GM12801 (cell line): ENCODE measurements around the gene NFKBIA.

Source experiments
- TF ChIP-seq, protein P1 (sequence below): IDR thresholded peaks from one replicate; pipeline ENCODE4 v1.5.1; 2011; ENCODE audit warnings: control low read depth; ENCODE audit not compliant: insufficient read length; ENCODE audit errors: extremely low read depth

NFKBIA gene

DNA sequence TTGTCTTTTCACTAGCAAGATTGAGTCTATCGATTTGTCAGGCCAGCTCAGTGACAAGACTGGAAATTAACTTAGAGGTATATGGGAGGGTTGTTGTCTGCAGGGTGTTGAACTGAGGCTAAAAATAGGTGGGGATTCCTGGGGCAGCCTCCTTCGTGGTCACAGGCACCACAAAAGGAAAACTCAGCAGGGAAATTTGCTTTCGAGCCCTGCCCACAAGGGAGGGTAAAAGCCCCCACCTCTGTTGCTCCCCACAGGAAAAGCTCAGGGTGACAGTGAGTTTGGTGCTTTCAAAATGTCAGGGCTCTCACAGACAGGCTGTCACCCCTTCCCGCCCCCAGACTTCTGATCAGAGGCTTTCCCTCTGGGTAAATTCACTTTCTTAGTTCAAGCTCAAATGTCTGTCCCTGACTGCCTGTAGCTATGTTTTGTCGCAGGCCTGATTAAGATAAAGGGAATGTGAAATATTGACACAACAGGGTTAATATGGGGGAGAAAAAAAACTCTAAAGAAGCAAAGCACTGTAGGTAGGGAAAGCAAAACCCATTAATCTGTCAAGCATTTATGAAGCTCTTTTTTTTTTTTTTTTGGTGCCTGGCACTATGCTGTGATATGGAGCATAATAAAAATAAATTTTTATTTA is 11.7 kb upstream of the NFKBIA start:
- TF ChIP-seq, protein P1, sequence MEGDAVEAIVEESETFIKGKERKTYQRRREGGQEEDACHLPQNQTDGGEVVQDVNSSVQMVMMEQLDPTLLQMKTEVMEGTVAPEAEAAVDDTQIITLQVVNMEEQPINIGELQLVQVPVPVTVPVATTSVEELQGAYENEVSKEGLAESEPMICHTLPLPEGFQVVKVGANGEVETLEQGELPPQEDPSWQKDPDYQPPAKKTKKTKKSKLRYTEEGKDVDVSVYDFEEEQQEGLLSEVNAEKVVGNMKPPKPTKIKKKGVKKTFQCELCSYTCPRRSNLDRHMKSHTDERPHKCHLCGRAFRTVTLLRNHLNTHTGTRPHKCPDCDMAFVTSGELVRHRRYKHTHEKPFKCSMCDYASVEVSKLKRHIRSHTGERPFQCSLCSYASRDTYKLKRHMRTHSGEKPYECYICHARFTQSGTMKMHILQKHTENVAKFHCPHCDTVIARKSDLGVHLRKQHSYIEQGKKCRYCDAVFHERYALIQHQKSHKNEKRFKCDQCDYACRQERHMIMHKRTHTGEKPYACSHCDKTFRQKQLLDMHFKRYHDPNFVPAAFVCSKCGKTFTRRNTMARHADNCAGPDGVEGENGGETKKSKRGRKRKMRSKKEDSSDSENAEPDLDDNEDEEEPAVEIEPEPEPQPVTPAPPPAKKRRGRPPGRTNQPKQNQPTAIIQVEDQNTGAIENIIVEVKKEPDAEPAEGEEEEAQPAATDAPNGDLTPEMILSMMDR, result no peak

DNA sequence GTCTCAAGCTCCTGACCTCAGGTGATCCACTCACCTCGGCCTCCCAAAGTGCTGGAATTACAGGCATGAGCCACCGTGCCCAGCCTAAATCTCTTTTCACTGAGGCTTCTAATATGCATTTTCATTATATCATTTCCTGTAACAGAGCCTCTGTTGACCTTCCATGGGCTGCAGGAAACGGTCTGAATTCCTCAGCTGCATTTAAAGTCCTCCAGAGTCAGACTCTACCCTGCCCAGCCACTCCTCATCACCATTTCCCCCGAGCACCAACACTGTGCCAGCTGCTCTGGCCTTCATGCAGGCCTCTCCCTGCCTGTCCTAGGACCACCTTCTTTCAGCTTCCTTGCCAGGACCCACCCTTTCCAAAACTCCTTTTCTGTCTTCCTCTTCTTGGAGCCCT is 9.8 kb upstream of the NFKBIA start:
- TF ChIP-seq, protein P1, result no peak

DNA sequence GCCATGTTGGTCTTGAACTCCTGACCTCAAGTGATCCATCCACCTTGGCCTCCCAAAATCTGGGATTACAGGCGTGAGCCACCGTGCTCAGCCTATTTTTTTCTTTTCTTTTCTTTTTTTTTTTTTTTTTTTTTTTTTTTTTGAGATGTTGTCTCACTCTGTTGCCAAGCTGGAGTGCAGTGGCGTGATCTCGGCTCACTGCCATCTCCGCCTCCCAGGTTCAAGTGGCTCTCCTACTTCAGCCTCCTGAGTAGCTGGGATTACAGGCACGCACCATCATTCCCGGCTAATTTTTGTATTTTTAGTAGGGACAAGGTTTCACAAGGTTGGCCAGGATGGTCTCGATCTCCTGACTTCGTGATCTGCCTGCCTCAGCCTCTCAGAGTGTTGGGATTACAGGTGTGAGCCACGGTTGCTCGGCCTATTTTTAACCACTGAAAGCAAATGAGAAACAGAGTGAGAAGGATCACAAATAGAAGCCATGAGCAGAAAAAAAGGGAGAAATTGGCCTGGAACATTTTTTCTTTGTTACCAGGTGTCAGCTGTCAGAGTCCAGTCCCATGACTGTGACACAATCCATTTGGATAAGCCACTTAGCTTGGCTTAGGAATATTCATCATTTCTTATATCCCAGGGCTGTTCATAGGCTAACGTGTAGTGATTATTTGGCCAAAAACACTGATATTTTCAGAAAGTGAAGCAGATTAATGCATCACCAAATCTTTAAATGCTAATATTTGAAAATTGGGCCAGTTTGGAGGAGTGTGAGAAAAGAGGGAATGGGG is 7.9 kb upstream of the NFKBIA start:
- TF ChIP-seq, protein P1, result no peak

DNA sequence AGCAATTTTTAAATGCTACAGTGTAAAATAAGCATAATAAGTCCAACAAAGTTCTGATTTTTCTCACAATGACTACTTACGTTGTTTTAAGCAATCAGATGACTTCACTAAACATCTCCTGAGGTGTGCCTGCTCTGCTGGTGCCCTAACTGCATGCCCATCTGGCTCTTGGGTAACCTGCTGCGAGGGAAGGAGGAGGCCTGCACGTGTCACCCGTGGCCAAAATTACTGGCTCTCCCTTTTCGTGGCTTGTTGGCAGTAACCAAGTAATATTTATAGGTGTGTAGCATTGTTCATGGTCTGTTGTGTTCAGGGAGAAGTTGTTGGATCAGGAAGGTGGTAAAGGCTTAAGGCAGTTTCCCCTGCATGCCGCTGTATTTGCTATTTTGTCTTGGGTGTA is 6.3 kb upstream of the NFKBIA start:
- TF ChIP-seq, protein P1, result no peak

DNA sequence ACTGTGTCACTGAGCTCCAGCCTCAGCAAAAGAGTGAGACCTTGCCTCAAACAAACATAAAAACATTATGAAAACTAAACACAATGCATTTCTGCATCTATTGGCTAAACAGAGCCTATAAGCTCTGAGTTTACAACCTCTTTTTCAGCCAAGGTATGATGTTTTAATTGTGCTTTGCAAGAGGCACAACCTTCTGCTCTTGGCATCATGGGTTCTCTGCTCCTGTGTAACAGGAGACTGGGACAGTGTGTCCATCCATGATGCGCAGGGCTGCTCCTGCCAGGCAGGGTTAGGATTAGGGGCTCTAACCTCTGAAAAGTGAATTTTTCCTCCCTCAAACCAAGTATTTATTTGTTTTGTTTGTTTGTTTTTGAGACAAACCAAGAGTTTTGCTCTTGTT is 5.0 kb upstream of the NFKBIA start:
- TF ChIP-seq, protein P1, result no peak

DNA sequence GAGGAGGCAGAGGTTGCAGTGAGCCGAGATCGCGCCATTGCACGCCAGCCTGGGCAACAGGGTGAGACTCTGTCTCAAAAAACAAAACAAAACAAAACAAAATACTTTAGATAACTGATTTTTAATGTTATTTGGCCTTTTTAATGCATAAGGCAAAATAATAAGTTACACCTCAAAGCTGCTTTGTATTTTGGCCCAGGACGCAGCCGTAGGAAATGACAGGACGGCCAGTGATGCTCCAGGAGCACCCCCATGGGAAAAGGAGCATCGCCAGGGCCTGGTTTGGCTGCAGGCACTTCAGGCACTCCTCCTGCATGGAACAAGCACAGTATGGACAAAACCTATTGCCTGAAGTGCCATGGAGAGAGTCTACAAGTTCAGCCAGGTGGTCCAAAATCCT is 3.5 kb upstream of the NFKBIA start:
- TF ChIP-seq, protein P1, result no peak

DNA sequence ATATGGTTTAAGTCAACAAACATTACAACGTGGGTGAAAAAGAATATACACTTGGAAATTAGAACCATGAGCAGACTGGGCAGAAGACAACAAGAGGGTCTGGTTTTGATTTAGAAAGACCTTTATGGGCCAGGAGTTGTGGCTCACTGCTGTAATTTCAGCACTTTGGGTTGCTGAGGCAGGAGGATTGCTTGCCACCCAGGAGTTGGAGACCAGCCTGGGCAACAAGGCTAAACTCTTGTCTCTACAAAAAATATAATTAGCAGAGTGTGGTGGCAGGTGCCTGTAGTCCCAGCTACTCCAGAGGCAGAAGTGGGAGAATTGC is 2.7 kb upstream of the NFKBIA start:
- TF ChIP-seq, protein P1, result no peak
